ENCODE results near the gene SULT1B1.

SULT1B1 gene

DNA sequence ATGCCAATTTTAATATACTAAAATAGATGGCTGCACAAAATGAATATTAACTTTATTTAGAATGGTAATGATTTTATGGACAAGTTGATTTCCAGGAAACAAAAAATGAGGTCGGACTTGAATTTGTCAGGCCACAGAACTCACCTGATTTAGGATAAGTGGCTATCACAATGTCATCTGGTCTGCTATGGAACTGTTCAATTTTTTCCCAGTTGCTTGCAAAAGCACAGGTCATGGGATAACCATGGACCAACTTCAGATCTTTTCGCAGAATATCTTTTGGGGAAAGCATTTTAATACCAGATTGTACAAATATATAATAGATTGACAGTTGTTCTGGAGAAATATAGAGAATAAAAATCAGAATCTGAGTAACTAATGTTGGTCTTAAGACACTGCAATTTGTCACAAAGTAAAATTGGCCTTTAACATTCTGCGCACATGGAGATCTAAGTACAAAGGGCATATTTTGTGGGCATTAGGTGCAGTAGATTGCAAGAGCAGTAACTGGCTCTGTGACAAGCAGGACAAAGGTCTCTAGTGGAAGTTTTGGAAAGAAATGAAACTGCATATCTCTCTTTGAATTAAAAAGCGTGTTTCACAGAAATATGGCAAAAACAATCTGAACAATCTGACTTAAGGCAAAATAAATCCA lies 5.4 kb downstream of the SULT1B1 start:
- Histone ChIP-seq H3K36me3 (ENCODE audit: control insufficient read depth, insufficient read depth, low read length) (no peaks in the 10 kb centered on the region), H3K4me1 (ENCODE audit: control insufficient read depth, insufficient read depth, low read length, poor library complexity, severe bottlenecking) (no peaks in the 10 kb centered on the region), H3K4me3 (ENCODE audit: insufficient read depth, low read depth, low read length, poor library complexity, severe bottlenecking) (no peak overlapping the region), H3K27ac (ENCODE audit: insufficient read depth, low read length, poor library complexity, severe bottlenecking) (no peak overlapping the region), H3K27me3 (replicated peaks; ENCODE audit: control insufficient read depth, insufficient read depth, low read length, poor library complexity, severe bottlenecking) (no peaks in the 10 kb centered on the region), H3K9me3 (ENCODE audit: control insufficient read depth, low read length) (no peaks in the 10 kb centered on the region)
- no peak for DNase-seq

DNA sequence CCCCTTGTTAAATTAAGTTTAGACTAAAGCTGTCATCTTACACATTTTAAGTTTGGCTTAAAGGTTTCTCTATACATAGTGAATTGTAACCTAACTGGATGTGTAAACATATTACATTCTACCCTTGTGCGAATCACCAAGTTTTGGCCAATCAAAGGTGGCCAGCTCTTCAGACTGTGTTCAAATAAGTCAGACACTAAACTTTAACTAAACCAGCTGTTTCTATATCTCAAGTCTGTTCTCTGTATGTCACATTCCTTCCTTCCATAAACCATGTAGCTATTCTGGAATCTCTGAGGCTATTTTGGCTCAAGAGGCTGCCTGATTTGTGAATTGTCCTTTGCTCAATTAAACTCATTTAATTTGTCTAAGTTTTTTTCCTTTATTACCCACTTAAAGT lies 6.7 kb downstream of the SULT1B1 start:
- H3K27me3 ChIP-seq (replicated peaks; ENCODE audit: control insufficient read depth, insufficient read depth, low read length, poor library complexity, severe bottlenecking): no peaks in the 10 kb centered on the region
- no peak for DNase-seq
- H3K36me3 ChIP-seq (ENCODE audit: control insufficient read depth, insufficient read depth, low read length): no peaks in the 10 kb centered on the region
- H3K4me1 ChIP-seq (ENCODE audit: control insufficient read depth, insufficient read depth, low read length, poor library complexity, severe bottlenecking): no peaks in the 10 kb centered on the region
- no peak overlapping the region for H3K4me3 ChIP-seq (ENCODE audit: insufficient read depth, low read depth, low read length, poor library complexity, severe bottlenecking)
- no peak overlapping the region for H3K27ac ChIP-seq (ENCODE audit: insufficient read depth, low read length, poor library complexity, severe bottlenecking)
- no peaks in the 10 kb centered on the region for H3K9me3 ChIP-seq (ENCODE audit: control insufficient read depth, low read length)

DNA sequence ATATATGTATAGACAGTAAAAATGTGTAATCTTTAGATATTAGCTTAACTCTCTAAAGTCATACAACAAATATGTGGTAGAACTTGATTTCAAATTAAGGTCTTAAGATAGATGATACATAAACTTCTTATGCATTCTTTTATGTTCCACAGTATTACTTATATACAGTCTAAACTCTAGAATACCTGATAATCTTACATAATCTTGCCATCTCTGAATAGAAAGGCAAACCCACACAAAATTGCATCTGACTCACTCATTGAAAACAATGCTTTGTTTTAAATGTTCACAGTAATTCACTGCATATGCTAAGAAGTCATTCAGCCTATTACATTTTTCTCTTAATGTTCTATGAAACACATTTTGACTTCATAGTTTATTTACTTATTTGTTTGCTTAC lies 10.1 kb downstream of the SULT1B1 start:
- no peaks in the 10 kb centered on the region for H3K9me3 ChIP-seq (ENCODE audit: control insufficient read depth, low read length)
- H3K4me3 ChIP-seq (ENCODE audit: insufficient read depth, low read depth, low read length, poor library complexity, severe bottlenecking): no peak overlapping the region
- no peak overlapping the region for H3K27ac ChIP-seq (ENCODE audit: insufficient read depth, low read length, poor library complexity, severe bottlenecking)
- no peaks in the 10 kb centered on the region for H3K36me3 ChIP-seq (ENCODE audit: control insufficient read depth, insufficient read depth, low read length)
- no peak for DNase-seq
- H3K27me3 ChIP-seq (replicated peaks; ENCODE audit: control insufficient read depth, insufficient read depth, low read length, poor library complexity, severe bottlenecking): no peaks in the 10 kb centered on the region
- no peaks in the 10 kb centered on the region for H3K4me1 ChIP-seq (ENCODE audit: control insufficient read depth, insufficient read depth, low read length, poor library complexity, severe bottlenecking)

DNA sequence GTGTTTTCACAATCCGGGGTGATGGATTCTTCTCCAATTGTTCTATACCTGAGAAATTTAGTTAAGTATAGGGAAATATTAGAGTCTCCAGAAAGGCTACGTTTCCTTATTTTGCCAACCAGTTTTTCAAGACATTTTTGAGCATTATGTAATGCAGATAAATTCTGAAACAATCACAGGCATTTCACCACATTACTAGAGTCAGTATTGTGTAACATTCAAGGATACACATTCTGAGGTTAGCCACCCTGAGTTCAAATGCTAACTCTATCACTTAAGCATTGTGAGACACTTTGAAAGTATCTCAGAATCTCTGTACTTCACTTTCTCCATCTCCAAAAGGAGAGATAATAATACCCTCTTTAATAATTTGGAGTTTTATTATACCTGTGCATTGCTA lies 10.6 kb downstream of the SULT1B1 start:
- H3K4me3 ChIP-seq (ENCODE audit: insufficient read depth, low read depth, low read length, poor library complexity, severe bottlenecking): no peak overlapping the region
- DNase-seq: no peak
- no peaks in the 10 kb centered on the region for H3K9me3 ChIP-seq (ENCODE audit: control insufficient read depth, low read length)
- no peaks in the 10 kb centered on the region for H3K27me3 ChIP-seq (replicated peaks; ENCODE audit: control insufficient read depth, insufficient read depth, low read length, poor library complexity, severe bottlenecking)
- H3K36me3 ChIP-seq (ENCODE audit: control insufficient read depth, insufficient read depth, low read length): no peaks in the 10 kb centered on the region
- H3K27ac ChIP-seq (ENCODE audit: insufficient read depth, low read length, poor library complexity, severe bottlenecking): no peak overlapping the region
- no peaks in the 10 kb centered on the region for H3K4me1 ChIP-seq (ENCODE audit: control insufficient read depth, insufficient read depth, low read length, poor library complexity, severe bottlenecking)

DNA sequence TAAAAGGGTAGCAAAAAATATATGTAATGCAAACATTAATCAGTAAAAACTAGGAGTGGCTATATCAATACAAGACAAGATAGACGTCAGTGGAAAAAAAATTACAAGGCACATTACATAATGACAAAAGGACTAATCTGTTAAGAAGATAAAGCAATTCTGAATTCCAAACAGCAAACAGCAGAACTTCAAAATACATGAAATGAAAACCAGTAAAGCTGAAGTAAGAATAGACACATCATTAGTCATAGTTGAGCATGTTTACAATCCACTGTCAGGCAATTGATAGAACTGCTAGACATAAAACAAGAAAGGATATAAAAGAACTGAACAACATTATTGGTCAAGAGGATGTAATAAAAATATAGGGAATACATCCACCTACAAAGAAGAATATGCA lies 12.2 kb downstream of the SULT1B1 start:
- Histone ChIP-seq H3K4me1 (ENCODE audit: control insufficient read depth, insufficient read depth, low read length, poor library complexity, severe bottlenecking) (no peaks in the 10 kb centered on the region), H3K9me3 (ENCODE audit: control insufficient read depth, low read length) (no peaks in the 10 kb centered on the region), H3K4me3 (ENCODE audit: insufficient read depth, low read depth, low read length, poor library complexity, severe bottlenecking) (no peak overlapping the region), H3K27ac (ENCODE audit: insufficient read depth, low read length, poor library complexity, severe bottlenecking) (no peak overlapping the region), H3K27me3 (replicated peaks; ENCODE audit: control insufficient read depth, insufficient read depth, low read length, poor library complexity, severe bottlenecking) (no peaks in the 10 kb centered on the region), H3K36me3 (ENCODE audit: control insufficient read depth, insufficient read depth, low read length) (no peaks in the 10 kb centered on the region)
- no peak for DNase-seq

DNA sequence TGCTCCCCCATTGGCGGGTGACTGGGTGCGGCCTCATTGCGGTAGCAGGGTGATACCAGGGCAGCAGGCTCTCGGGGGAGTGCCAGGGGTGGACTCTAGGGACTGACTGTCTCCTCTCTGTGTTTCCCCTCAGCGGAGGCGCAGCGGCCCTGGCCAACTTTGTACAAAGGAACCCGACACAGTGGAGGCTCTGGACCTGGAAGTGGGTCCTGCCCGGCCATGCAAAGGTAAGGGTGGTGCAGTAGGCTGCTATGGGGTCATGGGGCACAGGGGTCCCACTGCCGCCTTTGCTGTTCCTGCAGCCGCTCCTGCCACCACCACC lies 16.3 kb downstream of the SULT1B1 start:
- no peaks in the 10 kb centered on the region for H3K36me3 ChIP-seq (ENCODE audit: control insufficient read depth, insufficient read depth, low read length)
- no peak overlapping the region for H3K4me3 ChIP-seq (ENCODE audit: insufficient read depth, low read depth, low read length, poor library complexity, severe bottlenecking)
- H3K9me3 ChIP-seq (ENCODE audit: control insufficient read depth, low read length): no peaks in the 10 kb centered on the region
- H3K27ac ChIP-seq (ENCODE audit: insufficient read depth, low read length, poor library complexity, severe bottlenecking): no peak overlapping the region
- no peaks in the 10 kb centered on the region for H3K4me1 ChIP-seq (ENCODE audit: control insufficient read depth, insufficient read depth, low read length, poor library complexity, severe bottlenecking)
- no peaks in the 10 kb centered on the region for H3K27me3 ChIP-seq (replicated peaks; ENCODE audit: control insufficient read depth, insufficient read depth, low read length, poor library complexity, severe bottlenecking)
- no peak for DNase-seq

DNA sequence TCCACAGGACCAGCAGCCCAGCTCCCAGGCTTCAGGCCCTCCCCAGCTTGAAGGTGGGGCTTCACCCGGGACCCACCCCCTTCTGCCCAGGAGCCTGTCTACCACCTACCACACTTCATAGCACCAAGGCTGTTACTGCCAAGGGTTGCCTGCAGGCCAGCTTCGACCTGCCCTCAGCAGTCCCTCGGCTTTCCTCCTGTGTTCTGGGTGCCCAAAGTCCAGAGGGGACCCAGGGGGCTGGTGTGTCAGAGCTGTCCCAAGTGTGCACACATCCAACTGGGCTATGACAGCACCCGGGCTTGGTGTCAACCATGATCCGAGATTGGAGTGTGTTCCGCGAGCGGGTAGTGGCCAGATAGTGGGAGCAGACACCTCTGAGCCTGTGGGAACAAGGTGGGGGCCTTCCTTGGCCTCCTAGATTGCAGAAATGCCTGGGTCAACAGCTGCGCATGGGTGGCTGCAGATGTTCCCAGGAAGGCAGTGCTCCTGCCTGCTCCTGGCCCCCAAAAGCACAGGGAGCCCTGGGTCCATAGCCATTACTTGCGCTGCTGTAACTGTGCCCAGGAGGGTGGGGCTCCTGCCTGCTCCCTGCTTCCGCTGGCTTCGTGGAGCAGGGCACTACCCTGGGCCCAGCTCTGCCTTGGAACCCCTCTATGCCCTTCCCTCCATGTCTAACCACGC lies 16.8 kb downstream of the SULT1B1 start:
- H3K4me3 ChIP-seq (ENCODE audit: insufficient read depth, low read depth, low read length, poor library complexity, severe bottlenecking): no peak overlapping the region
- no peaks in the 10 kb centered on the region for H3K27me3 ChIP-seq (replicated peaks; ENCODE audit: control insufficient read depth, insufficient read depth, low read length, poor library complexity, severe bottlenecking)
- DNase-seq: no peak
- no peaks in the 10 kb centered on the region for H3K36me3 ChIP-seq (ENCODE audit: control insufficient read depth, insufficient read depth, low read length)
- H3K27ac ChIP-seq (ENCODE audit: insufficient read depth, low read length, poor library complexity, severe bottlenecking): no peak overlapping the region
- no peaks in the 10 kb centered on the region for H3K9me3 ChIP-seq (ENCODE audit: control insufficient read depth, low read length)
- H3K4me1 ChIP-seq (ENCODE audit: control insufficient read depth, insufficient read depth, low read length, poor library complexity, severe bottlenecking): no peaks in the 10 kb centered on the region

DNA sequence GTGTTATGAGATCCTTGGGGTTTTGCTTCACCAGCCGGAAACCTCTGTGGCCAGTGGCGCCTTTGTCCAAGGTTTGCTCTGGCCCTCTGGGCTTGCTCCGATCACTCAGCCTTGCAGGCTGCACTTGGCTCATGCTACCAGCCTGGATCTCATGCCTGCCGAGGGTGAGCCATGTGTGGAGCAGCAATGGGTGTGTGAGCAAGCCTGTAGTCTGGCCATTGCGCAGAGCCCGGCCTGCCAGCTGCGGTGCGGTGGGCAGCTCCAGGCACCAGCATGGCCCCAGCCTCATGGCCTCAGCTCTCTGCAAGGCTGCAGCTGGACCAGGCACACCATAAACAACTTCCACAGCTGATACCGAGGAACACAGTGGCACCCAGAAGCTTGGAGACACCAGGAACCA lies 17.8 kb downstream of the SULT1B1 start:
- H3K27me3 ChIP-seq (replicated peaks; ENCODE audit: control insufficient read depth, insufficient read depth, low read length, poor library complexity, severe bottlenecking): no peaks in the 10 kb centered on the region
- no peaks in the 10 kb centered on the region for H3K36me3 ChIP-seq (ENCODE audit: control insufficient read depth, insufficient read depth, low read length)
- no peak overlapping the region for H3K4me3 ChIP-seq (ENCODE audit: insufficient read depth, low read depth, low read length, poor library complexity, severe bottlenecking)
- H3K9me3 ChIP-seq (ENCODE audit: control insufficient read depth, low read length): no peaks in the 10 kb centered on the region
- H3K27ac ChIP-seq (ENCODE audit: insufficient read depth, low read length, poor library complexity, severe bottlenecking): no peak overlapping the region
- DNase-seq: no peak
- no peaks in the 10 kb centered on the region for H3K4me1 ChIP-seq (ENCODE audit: control insufficient read depth, insufficient read depth, low read length, poor library complexity, severe bottlenecking)

DNA sequence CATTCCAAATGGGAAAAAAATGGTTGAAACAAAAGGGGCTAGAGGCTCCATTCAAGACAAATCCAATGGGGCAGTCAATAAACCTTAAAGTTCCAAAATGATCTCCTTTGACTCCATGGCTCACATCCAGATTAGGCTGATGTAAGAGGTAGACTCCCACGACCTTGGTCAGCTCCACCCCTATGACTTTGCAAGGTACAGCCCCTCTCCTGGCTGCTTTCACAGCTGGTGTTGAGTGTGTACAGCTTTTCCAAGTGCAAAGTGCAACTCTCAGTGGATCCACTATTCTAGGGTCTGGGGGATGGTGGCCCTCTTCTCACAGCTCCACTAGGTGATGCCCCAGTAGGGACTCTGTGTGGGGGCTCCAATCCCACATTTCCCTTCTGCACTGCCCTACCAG lies 21.5 kb downstream of the SULT1B1 start:
- H3K9me3 ChIP-seq (ENCODE audit: control insufficient read depth, low read length): no peaks in the 10 kb centered on the region
- H3K27ac ChIP-seq (ENCODE audit: insufficient read depth, low read length, poor library complexity, severe bottlenecking): no peak overlapping the region

DNA sequence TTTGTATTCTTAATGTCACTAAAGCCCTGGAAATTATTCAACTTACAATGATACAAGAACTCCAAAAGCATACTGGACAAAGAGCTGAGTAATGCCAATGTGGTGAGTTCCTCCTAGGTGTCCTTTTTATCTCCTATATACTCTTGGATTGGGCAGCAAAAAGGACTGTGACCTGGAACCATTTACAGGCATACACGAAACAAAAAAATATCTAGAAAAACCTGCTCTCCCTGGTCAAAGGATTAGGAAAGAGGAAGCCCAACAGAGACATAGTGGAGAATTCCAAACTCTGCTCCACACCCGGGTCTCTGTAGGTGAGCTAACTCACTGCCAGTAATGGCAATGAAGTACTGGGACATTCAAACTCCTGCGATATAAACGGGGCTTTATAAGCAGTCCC lies 25.3 kb downstream of the SULT1B1 start:
- no peak overlapping the region for H3K27ac ChIP-seq (ENCODE audit: insufficient read depth, low read length, poor library complexity, severe bottlenecking)
- no peaks in the 10 kb centered on the region for H3K4me1 ChIP-seq (ENCODE audit: control insufficient read depth, insufficient read depth, low read length, poor library complexity, severe bottlenecking)
- DNase-seq: no peak
- H3K27me3 ChIP-seq (replicated peaks; ENCODE audit: control insufficient read depth, insufficient read depth, low read length, poor library complexity, severe bottlenecking): no peaks in the 10 kb centered on the region
- no peaks in the 10 kb centered on the region for H3K9me3 ChIP-seq (ENCODE audit: control insufficient read depth, low read length)
- H3K36me3 ChIP-seq (ENCODE audit: control insufficient read depth, insufficient read depth, low read length): no peaks in the 10 kb centered on the region
- no peak overlapping the region for H3K4me3 ChIP-seq (ENCODE audit: insufficient read depth, low read depth, low read length, poor library complexity, severe bottlenecking)

More for the DNA sequence above, 21.5 kb downstream of the SULT1B1 start:
- no peak overlapping the region for H3K4me3 ChIP-seq (ENCODE audit: insufficient read depth, low read depth, low read length, poor library complexity, severe bottlenecking)
- no peaks in the 10 kb centered on the region for H3K4me1 ChIP-seq (ENCODE audit: control insufficient read depth, insufficient read depth, low read length, poor library complexity, severe bottlenecking)
- no peak for DNase-seq
- no peaks in the 10 kb centered on the region for H3K36me3 ChIP-seq (ENCODE audit: control insufficient read depth, insufficient read depth, low read length)
- no peaks in the 10 kb centered on the region for H3K27me3 ChIP-seq (replicated peaks; ENCODE audit: control insufficient read depth, insufficient read depth, low read length, poor library complexity, severe bottlenecking)
